HTERT RPE-1 (cell line): ENCODE results near the gene SCRT2.
"Not testable (repeated sequence)": the region's sequence is repeated elsewhere in the genome, so short reads cannot be mapped to it uniquely, and the experiment has no call there.

ENCODE experiments used
- in situ Hi-C: fragments of 300-500 bp; cut with MboI; formaldehyde crosslinking; loops from 4 replicates; pipeline ENCODE4 v1.14.3; 2020; ENCODE audit warnings: low sequenced_read_pairs

Gene SCRT2

DNA sequence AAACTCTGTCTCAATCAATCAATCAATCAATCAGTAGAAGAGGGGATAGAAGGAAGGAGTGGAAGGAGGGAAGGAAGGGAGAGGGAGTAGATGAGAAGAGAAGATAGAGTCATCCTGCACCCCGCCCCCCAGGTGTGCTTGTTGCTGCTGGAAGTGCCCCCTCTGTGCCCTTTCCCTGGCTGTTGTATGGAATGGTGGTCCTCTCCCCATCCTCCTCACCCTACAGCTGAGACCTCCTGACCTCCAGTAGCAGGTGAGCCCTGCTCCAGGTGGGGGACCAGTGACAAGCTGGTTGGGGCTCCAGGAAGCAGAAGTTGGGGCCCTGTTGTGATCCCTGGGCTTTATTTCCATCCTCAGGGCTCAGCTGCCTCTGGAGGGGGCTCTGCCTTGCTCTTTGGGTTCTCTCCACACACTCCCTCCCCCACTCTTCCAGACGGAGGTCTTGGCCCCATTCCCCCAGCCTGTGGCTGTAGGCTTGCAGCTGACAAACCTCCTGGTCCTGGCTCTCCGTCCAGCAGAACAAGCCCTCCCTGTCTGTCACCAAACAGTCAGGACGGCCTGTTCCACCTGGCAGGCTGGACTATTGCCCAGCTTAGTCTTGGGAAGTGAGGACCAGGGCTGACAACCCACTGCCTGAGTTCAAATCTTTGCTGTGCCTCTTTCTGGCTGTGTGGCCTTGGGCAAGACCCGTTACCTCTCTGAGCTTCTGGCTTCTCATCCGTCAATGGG lies 26.0 kb upstream of the SCRT2 start:
- in situ Hi-C loops = no loop called here

DNA sequence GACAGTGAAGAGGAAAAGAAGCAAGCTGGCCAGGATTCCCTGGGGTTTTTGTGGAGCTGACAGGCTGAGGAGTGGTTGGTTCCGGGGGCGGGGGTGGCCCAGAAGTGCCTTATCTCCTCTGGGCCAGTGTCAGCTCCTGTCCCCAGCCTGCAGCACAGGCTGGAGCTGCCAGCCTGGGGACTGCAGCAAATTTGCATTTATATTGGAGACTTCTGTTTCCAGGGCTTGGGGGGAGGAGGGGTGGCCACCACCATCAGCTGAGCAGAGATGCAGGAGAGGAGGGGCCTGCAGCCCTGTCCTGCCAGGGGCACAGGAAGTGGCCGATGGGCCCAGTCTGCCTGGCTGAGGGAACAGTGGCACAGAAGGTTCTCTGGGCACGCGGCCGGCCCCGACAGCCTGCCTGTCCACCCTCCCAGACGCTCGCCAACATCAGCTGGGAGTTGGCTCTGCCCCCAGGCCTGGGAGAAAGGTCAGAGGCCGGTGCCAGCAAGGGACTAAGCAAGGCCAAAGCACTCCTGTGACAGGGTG lies 24.3 kb upstream of the SCRT2 start:
- in situ Hi-C loops = no loop called here

DNA sequence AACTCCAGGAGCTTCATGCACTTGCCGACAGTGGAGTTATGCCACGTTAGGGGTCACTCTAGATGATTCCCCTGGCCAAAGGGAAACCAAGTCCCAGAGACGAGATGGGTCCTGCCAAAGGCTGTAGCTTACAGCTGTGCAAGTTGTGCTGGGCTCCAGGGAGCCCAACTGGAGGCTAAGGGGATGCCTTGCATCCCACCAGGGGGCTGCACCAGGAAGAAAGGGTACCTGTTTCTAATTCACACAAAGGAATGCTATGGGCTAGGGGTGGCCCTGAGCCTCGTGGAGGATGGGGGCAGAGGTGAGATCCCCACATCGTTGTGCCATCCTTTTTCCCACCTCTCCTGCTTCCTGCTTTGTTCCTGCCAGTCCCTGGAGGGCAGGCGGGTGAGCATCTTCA lies 23.7 kb upstream of the SCRT2 start:
- in situ Hi-C loops = no loop called here

DNA sequence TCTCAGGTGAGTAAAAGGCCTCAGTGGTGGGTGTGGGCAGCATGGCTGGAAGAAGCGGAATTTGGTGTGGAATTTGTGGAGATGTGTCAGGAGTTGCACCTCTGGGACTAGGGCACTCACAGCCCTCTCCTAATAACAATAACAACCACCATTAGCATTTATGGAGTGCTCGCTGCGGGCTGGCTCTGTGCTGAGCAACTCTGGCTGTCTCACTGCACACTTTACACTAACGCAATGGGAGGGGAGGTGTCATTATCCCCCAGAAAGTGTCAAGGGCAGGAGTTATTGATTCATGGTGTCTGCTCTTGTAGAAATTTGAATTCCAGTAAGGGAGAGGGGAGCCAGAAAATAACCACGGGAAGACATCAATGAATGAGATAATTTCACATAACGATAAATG lies 22.7 kb upstream of the SCRT2 start:
- in situ Hi-C loops = no loop called here

DNA sequence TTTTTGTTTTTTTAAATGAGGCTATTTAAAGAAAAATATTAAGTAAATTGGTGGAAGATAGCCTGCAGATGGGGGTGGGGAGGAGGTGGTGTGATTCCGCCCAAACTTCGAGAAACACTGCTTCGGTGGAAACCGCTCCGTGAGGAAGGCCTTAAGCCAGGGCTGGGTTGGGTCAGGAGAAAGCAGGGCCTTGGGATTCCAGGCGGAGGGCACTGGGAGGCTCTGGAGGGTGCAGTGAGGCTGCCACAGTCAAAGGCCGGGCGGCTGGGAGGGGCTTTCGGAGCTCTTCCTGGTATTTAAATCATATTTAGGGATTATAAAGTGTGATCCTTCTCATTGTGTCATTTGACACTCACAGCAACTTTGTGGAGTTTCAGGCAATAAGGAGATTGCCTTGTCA lies 22.2 kb upstream of the SCRT2 start:
- in situ Hi-C loops = no loop called here

DNA sequence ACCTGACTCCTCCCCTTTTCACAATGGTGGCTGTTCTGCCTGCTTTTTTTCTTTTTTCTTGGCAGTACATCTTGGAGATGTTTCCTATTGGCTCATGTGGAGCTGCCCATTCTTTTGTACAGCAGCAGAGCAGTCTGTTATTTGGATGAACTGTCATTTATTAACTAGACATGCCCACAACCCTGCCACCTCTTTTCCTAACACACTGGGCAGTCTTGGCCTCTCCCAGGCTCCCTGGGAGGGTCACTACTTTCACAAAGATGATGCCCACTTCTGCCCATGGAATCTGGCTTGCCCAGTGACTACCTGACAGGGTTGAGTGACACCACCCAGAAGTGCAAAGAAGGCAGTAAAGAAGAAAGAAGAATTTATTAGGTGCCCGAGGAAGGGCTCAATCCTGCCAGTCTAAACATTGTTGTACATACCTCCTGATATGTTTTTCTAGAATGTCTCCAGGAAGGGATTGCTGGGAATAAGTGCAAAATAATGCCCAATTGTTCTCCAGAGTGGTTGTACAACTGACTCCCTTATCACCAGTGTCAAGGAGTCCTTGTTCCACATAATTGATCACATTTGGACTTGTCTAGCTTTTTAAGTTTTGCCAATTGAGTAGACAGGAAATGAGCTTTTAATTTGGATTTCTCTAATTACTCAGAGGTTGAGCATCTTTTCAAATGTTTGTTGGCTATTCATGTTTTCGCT lies 19.7 kb upstream of the SCRT2 start:
- in situ Hi-C loops = no loop called here

DNA sequence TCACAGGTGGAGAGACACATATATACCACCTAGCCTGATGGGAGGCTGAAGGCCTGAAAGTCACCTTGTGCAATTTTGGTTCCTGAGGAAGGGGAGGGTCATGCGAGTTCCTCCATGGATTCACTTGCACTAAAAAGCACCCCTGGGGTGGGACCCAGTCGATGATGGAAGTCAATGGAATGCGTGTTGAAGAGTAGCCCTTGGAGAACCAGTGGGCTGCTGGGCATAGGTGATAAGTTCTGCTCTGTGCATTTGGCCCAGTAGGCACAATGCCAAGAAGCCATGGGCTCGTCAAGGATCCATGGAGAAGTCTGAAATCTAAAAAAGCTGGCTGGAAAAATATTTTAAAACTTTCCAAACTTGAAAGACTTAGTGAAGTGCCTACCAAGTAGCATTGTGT lies 18.9 kb upstream of the SCRT2 start:
- in situ Hi-C loops = no loop called here

DNA sequence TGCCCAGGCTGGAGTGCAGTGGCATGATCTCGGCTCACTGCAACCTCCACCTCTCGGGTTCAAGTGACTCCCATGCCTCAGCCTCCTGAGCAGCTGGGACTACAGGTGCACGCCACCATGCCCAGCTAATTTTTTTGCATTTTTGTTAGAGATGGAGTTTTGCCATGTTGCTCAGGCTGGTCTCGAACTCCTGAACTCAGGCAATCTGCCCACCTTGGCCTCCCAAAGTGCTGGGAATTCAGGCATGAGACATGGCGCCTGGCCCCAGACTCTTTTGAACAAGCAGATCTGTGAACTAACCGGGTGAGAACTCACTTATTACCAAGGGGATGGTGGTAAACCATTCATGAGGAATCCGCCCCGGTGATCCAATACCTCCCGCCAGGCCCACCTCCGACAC lies 18.2 kb upstream of the SCRT2 start:
- in situ Hi-C loops = not testable (repeated sequence)

DNA sequence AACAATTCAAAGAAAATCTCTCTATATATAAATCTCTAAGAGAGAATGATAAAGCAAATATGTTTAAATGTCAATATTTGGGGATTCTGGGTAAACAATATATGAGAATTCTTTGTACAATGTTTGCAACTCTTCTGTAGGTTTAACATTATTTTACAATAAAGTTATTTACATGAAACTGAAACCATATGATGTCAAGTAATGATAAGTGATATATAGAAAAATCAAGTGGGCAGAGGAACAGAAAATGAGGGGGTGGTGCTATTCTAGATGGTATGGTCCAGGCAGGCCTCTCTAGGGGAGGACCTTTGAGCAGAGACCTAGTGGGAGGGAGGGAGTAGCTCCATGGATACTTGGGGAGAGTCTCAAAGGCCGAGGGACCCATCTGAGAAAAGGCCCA lies 16.4 kb upstream of the SCRT2 start:
- in situ Hi-C loops = no loop called here

DNA sequence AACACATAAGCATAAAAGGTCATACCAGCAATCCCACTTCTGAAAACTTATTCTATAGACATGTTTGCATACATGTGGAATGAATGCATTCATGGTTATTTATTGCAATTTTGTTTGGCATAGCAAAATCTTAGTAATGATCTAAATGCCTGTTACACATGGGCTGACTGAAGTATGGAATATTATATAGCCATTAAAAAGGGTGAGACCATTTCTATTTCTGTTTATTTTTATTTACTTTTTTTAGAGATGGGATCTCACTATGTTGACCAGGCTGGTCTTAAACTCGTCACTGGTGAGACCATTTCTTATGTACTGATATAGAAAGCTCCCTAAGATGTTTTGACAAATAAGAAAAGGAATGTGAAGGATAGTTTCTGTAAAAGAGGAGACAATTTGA lies 14.3 kb upstream of the SCRT2 start:
- in situ Hi-C loops = no loop called here

DNA sequence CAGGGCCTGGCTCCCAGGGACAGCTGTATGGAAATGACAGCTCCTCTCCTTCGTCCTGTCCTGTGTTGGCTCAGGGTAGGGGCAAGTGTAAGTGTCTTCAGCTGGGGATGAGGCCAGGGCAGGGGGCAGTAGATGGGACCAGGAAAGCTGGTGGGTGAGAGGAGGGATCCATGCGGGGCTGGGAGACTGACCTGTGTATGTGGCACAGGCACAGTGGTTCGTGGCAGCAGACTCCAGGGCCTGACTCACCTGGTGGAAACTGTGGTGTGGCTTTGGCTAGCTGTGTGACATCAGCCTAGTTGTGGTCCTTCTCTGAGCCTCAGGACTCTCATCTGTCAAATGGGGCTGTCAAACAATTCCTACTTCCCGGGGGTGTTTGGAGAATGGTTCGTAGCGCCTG lies 13.7 kb upstream of the SCRT2 start:
- in situ Hi-C loops = no loop called here

DNA sequence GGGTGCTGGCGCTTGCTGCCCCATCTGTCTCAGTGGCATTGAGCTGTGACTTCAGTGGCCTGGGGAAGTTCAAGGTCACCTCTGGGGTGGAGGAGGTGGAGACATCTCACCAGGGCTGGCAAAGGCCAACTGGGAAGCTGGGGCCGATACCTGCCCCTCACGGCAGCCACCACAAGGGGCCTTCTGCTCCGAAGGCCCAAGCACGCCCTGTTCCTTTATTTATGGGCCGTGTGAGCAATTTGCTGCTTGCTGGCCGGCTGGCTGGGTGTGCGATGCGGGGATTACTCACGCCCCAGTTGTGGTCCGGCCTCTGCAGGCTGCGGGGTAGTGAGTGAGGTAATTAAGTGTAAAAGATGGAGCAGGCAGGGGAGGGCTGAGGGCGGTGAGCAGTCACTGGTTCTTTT lies 13.2 kb upstream of the SCRT2 start:
- in situ Hi-C loops = no loop called here

DNA sequence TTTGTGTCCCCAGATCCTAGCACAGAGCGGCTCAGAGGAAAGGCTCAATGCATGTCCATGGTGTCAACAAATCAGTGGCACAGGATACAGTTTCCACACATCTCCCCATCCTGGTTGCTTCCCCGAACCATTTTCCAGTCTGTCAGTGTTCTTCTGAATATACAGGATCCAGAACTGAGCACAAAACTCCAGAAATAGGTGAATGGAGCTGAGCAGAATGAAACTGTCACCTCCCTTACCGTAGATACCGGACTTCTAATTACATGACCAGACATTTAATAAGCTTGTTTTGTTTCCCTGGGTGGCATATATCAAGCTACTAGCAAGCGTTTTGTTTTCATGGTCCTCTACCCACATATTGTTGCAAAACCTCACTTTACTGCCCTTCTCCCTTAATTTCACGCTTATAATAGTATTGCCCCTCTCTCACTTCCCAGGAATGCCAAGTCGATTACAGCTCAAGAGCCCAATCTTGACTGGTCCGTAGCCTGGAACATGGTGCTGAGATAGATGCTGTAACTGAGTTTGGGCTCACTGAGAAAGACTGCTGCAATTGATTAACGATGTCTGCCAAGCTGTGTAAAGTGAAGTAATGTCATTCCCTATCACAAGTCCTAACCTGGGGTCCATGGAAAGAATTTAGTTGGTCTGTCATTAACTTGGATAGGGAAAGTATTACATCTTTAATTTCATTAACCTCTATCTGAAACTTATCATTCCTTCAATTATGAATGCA lies 12.0 kb upstream of the SCRT2 start:
- in situ Hi-C loops = no loop called here

DNA sequence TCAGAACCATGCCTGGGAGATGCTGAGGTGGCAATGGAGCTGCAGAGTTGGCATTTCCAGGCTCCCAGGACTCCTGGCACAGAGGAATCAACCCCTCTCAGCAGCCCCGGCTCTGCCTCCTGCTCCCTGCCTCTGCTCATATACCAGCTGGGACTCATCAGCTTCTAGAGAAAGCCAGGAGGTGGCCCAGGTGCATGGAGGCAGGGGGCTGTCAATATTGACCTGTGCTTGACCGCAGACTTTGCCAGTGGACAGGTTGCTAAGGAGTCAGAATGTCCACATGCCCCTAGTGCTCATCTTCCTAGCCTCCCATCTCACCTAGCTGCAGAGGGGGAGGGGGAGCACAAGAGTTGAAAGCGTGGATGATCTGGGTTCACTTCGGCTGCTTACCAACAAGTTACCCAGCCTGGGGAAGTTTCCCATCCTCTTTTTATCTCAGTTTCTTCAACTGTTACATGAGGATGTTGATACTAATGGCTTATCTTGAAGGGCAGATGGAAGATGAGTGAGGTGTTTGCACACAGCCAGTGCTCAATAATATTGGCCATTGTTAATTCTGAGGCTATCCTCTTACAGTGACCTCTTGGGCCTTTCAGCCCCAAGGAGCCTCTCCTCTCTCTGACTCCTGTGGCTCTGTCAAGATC lies 9.2 kb upstream of the SCRT2 start:
- in situ Hi-C loops = no loop called here

DNA sequence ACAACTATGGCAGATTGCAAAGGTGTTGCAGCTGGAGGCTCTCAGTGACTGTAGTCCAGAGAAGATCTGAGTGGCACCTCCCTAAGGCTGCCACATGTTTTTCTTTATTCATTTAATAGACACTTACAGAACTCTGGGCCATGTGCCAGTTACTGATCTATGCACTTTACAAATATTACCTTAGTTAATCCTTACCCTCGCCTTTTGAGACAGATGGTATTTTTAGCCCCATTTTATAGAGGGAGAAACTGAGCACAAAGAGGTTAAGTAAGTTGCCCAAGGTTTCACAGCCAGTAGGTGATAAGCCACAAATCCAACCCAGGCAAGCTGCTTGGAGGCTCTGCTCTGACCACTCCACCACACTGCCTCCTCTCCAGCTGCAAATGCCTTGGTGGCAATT lies 6.5 kb upstream of the SCRT2 start:
- in situ Hi-C loops = no loop called here

DNA sequence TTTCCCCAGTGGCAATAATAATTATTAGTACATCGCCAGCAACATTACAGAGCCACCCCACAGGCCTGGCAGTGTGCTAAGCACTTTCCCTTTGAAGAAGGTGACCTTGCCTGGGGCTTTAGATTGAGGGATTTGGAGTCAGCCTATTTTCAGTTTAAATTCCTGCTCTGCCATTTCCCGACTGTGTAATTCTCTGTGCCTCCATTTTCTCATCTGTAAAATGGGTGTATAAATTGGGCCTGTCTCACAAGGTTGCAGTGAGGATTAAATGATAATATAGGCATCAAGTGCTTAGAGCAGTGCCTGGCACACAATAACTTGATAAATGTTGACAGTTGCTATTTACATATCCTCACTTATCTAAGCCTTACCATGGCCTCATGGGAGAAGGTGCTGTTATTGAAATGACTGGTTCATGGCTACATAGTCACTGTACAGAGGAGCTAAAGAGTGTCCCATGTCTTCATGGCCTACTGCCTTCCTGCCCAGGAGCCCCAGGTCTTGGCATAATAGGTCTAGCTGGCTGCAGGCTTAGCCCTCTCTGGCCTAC lies 5.1 kb upstream of the SCRT2 start:
- in situ Hi-C loops = no loop called here

DNA sequence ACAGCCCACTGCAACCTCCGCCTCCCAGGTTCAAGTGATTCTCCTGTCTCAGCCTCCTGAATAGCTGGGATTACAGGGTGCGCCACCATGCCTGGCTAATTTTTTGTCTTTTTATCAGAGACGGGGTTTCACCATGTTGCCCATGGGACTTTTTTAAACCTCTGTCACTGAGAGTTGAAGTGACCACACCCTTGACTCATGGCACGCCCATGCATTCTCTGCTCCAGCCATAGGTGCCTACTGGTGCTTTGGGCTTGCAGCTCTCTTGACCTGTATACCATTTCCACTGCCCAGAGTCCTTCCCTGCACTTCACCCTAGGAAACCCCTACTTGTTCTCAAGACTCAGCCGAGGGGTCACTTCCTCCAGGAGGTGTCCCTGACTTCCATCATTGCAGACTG lies 2.4 kb upstream of the SCRT2 start:
- in situ Hi-C loops = no loop called here

DNA sequence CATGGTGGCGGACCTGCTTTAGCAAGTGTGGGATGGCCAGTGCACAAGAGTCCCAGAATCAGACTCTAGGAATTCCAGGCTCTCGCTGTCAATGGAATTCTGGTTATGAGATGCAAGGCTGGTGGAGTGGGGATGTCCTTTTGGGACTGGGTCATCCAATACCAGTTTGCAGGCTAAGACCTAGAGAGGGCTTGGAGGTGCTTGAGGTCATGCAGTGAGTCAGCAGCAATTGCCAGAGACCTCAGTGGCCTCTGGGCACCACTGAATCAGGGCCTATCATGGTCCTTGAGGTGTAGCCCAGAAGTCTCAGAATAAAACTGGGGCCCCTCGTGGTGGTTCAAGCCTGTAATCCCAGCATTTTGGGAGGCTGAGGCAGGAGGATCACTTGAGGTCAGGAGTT lies 1.4 kb upstream of the SCRT2 start:
- in situ Hi-C loops = no loop called here

DNA sequence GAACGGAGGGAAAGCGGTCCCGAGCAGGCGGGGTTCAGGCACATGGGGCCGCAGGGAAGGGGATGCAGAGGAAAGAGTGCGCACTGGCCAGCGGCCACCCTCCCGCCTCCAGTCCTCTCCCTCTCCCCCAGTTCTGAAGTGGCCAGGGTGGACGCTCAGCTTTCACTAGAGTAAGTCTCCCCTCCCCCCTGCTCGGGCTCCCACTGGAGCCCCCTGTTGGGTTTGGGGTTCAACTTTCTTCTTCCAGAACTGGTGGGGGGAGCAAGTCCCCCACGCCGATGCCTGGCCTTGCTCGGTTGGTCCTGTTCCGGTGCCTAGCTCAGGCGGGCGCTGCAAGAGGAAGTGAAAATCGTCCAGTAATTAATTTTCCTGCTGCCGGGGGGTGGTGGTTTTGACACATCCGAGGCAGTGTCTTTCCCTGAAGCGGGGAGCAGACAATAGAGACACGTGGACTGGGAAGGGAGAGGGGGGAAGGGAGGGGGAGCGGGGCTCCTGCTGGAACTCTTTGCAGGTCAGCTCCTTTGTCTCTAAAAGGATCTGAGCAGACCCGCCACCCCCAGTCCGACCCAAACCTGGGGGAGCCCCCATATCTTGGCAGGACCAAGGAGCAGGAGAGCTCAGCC lies 824 bp upstream of the SCRT2 start:
- in situ Hi-C loops = no loop called here

DNA sequence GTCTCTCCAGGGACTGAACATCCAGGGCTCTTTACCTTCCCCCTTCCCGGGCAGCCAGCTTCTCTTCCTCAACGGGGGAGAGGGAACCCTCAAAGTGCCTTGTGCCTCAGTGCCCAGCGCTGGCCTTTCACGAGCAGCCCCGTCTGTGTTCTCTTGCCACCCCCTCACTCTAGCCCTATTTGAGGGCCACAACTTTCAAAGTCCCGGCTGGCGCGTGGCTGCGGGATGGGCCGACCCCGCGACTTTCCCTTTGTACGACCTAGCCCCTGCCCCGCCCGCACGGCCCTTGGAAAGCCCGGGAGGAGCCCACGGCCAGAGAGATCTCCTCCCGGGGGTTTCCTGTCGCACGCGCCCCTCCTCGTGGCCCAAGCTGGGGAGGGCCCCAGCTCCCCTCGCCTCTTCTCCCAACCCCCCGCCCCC lies 559 bp downstream of the SCRT2 start:
- in situ Hi-C loops = no loop called here

DNA sequence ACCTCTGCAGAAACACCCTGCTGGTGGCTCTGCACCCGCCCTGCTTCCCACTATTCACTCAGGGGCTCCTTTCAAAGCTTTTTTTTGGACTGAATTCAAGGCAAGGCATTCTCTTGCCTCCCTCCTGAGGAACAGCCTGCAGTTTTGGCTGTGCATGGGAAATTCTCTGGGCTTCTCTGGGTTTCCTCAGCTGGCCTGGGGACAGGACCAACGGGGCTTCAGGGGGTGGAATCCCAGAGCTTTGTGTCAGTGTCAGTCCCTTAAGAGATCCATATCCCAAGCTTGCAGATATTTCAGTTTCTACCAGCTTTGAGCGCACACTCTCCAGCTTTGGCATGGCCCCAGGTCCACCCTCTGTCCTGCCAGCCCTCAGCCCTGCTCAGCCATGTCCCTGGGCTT lies 2.0 kb downstream of the SCRT2 start:
- in situ Hi-C loops = no loop called here
